OCI-M2 (cell line): Measurements from ENCODE around the gene GPR176.
"Not testable (repeated sequence)": the region's sequence is repeated elsewhere in the genome, so short reads cannot be mapped to it uniquely, and the experiment has no call there.

Source experiments
- DNase-seq: peaks from one replicate; lab custom pipeline; 2025; ENCODE audit not compliant: unreplicated experiment; lab: John Stamatoyannopoulos, UW

The GPR176 gene

GRCh38 chr15:39893051-39893450, 27.0 kb downstream of the GPR176 start:
- not testable (repeated sequence) for DNase-seq

GRCh38 chr15:39892418-39892817, 27.6 kb downstream of the GPR176 start:
- DNase-seq = no peak

- no peak for DNase-seq
These were observed 29.4 kb downstream of the GPR176 start for GRCh38 chr15:39890621-39891020.

- no peak for DNase-seq
These were observed 30.5 kb downstream of the GPR176 start for GRCh38 chr15:39889601-39890000.

GRCh38 chr15:39888809-39889208, 31.3 kb downstream of the GPR176 start:
- no peak for DNase-seq

GRCh38 chr15:39888243-39888642, 31.8 kb downstream of the GPR176 start:
- DNase-seq = no peak

GRCh38 chr15:39887832-39888231, 32.2 kb downstream of the GPR176 start:
- no peak for DNase-seq

- DNase-seq = no peak
These were observed 32.9 kb downstream of the GPR176 start for GRCh38 chr15:39887211-39887610.

GRCh38 chr15:39886418-39886817, 33.6 kb downstream of the GPR176 start:
- no peak for DNase-seq

- DNase-seq = no peak
These were observed 34.8 kb downstream of the GPR176 start for GRCh38 chr15:39885099-39885777.

GRCh38 chr15:39884351-39884750, 35.7 kb downstream of the GPR176 start:
- DNase-seq = no peak

- no peak for DNase-seq
These were observed 37.5 kb downstream of the GPR176 start for GRCh38 chr15:39882602-39883001.

GRCh38 chr15:39881790-39882189, 38.3 kb downstream of the GPR176 start:
- DNase-seq = no peak

GRCh38 chr15:39880718-39881387, 39.2 kb downstream of the GPR176 start:
- DNase-seq = no peak

GRCh38 chr15:39878406-39878785, 41.7 kb downstream of the GPR176 start:
- no peak for DNase-seq

GRCh38 chr15:39874890-39875549, 45.0 kb downstream of the GPR176 start:
- no peak for DNase-seq

GRCh38 chr15:39873978-39874377, 46.1 kb downstream of the GPR176 start:
- no peak for DNase-seq

- DNase-seq = no peak
These were observed 49.5 kb downstream of the GPR176 start for GRCh38 chr15:39870537-39870936.

- no peak for DNase-seq
These were observed 50.1 kb downstream of the GPR176 start for GRCh38 chr15:39869858-39870515.

- no peak for DNase-seq
These were observed 50.8 kb downstream of the GPR176 start for GRCh38 chr15:39869254-39869653.

GRCh38 chr15:39868396-39868795, 51.7 kb downstream of the GPR176 start:
- no peak for DNase-seq

GRCh38 chr15:39864116-39864515, 56.0 kb downstream of the GPR176 start:
- no peak for DNase-seq
